NB4 (cell line): ENCODE measurements around the gene B3GALT5.

Source experiments
- CTCF ChIP-seq: IDR thresholded peaks from one replicate; pipeline ENCODE4 v1.5.1; 2012; ENCODE audit warnings: low read depth, low read length
- MAX ChIP-seq: IDR thresholded peaks from 2 replicates; pipeline ENCODE4 v1.6.1; 2011; ENCODE audit warnings: low read depth, low read length
- POLR2A ChIP-seq: IDR thresholded peaks from 2 replicates; pipeline ENCODE4 v1.6.1; 2011; ENCODE audit warnings: mild to moderate bottlenecking; ENCODE audit not compliant: insufficient read length; ENCODE audit errors: extremely low read depth

GRCh38 chr21:39680216-39680615, 67.5 kb downstream of the B3GALT5 start:
- TF ChIP-seq CTCF (no peak), MAX (no peak), POLR2A (no peak)
